H1 (cell line): ENCODE results near the gene PCP4L1.

Source experiments
- HDAC2 ChIP-seq, 2 experiments: fragments of 300-600 bp in 1 of 2; sonication (generic) in 1 of 2; IDR thresholded peaks; 2 replicates each; pipeline ENCODE4 v1.6.1; 2011 to 2012; ENCODE audit warnings: low read depth in 2 of 2, low read length in 2 of 2, mild to moderate bottlenecking in 2 of 2, moderate library complexity in 2 of 2, borderline replicate concordance in 1 of 2, inconsistent platforms in 1 of 2
- RFX5 ChIP-seq: IDR thresholded peaks from 2 replicates; pipeline ENCODE4 v1.6.1; 2011; ENCODE audit warnings: low read depth, low read length, improper control_type of control experiment, borderline replicate concordance
- SP1 ChIP-seq: IDR thresholded peaks from 2 replicates; pipeline ENCODE4 v1.6.1; 2011; ENCODE audit warnings: low read depth, low read length

- TF ChIP-seq SP1: no peak
- TF ChIP-seq HDAC2 (IDR thresholded peaks at IDR 0.05; ENCODE audit: borderline replicate concordance in 1 of 2, low read depth in 2 of 2, low read length in 2 of 2): no peak
- no peak for TF ChIP-seq RFX5
These were observed 40.7 kb upstream of the PCP4L1 start for GRCh38 chr1:161217831-161218230.
